Caco-2 (cell line): ENCODE data around the gene ACAA1. TPM values are rescaled to one million over a fixed set of nuclear protein-coding genes. Genes with fewer than 3 reads are reported as not detected.
A peak's percentile ranks its signal among the peaks of the same experiment; 100 is the strongest.

ENCODE experiments used
- BruUV-seq: library from RNA; stranded (reverse); fragments of 400-500 nt; replicated peaks from 2 replicates; lab custom pipeline; 2021; lab: Mats Ljungman, UMichigan
- CTCF ChIA-PET: fragments of 300-600 bp; sonication (Branson Sonifier 250); formaldehyde crosslinking; loops from one replicate; lab custom pipeline; 2022; ENCODE audit warnings: antibody characterized with exemption; lab: Charles Lee
- POLR2A ChIA-PET: fragments of 300-600 bp; sonication (Branson Sonifier 250); formaldehyde crosslinking; loops from one replicate; lab custom pipeline; 2022; ENCODE audit warnings: antibody characterized with exemption; lab: Charles Lee
- DNase-seq, 2 experiments: peaks; one replicate each; pipeline versions ENCODE4 v3.0.0 to v3.0.0-alpha.2; 2020 to 2022
- H3K27me3 ChIP-seq: replicated peaks from 2 replicates; pipeline ENCODE4 v1.6.0; 2011; ENCODE audit warnings: low read length; ENCODE audit not compliant: control insufficient read depth, insufficient read depth
- H3K36me3 ChIP-seq: 2 replicates; pipeline ENCODE4 v1.5.1; 2011; ENCODE audit warnings: low read length; ENCODE audit not compliant: control insufficient read depth, insufficient read depth
- H3K4me1 ChIP-seq: fragments of 250-450 bp; sonication (Bioruptor Pico); 2 replicates; pipeline ENCODE4 v1.5.1; 2020; ENCODE audit warnings: mild to moderate bottlenecking
- H3K4me3 ChIP-seq: 2 replicates; pipeline ENCODE4 v1.5.1; 2011; ENCODE audit warnings: low read depth, mild to moderate bottlenecking, control low read depth, low read length
- H3K9me3 ChIP-seq: fragments of 250-450 bp; sonication (Bioruptor Pico); 2 replicates; pipeline ENCODE4 v1.5.1; 2020; ENCODE audit warnings: mild to moderate bottlenecking, moderate library complexity
- H3K27ac Mint-ChIP-seq: one replicate; pipeline ENCODE4 v1.8.0; 2022; ENCODE audit warnings: mixed read lengths; ENCODE audit not compliant: unreplicated experiment
- H3K27me3 Mint-ChIP-seq: one replicate; pipeline ENCODE4 v1.8.0; 2022; ENCODE audit warnings: mixed read lengths; ENCODE audit not compliant: insufficient read depth, unreplicated experiment
- H3K36me3 Mint-ChIP-seq: one replicate; pipeline ENCODE4 v1.8.0; 2022; ENCODE audit warnings: mild to moderate bottlenecking, mixed read lengths; ENCODE audit not compliant: insufficient read depth, unreplicated experiment
- H3K4me1 Mint-ChIP-seq: one replicate; pipeline ENCODE4 v1.8.0; 2022; ENCODE audit warnings: low read depth, mixed read lengths; ENCODE audit not compliant: unreplicated experiment
- H3K4me3 Mint-ChIP-seq: one replicate; pipeline ENCODE4 v1.8.0; 2022; ENCODE audit warnings: mild to moderate bottlenecking, moderate library complexity, mixed read lengths; ENCODE audit not compliant: unreplicated experiment
- H3K9me3 Mint-ChIP-seq: one replicate; pipeline ENCODE4 v1.8.0; 2022; ENCODE audit warnings: mixed read lengths; ENCODE audit not compliant: unreplicated experiment
- CTCF ChIP-seq, 2 experiments: fragments of 200-600 bp in 1 of 2; IDR thresholded peaks; 1 replicate in 1 of 2; 2 replicates in 1 of 2; pipeline versions ENCODE4 v1.5.1 to v1.8.0; 2011 to 2022; ENCODE audit warnings: antibody characterized with exemption in 1 of 2, control low read depth in 1 of 2, inconsistent platforms in 1 of 2, low read depth in 1 of 2, low read length in 1 of 2, mild to moderate bottlenecking in 1 of 2, moderate library complexity in 1 of 2; ENCODE audit not compliant: insufficient read depth in 1 of 2, severe bottlenecking in 1 of 2, unreplicated experiment in 1 of 2
- intact Hi-C: fragments of 100-400 bp; cut with micrococcal nuclease; formaldehyde crosslinking; loops from one replicate; pipeline ENCODE4 v1.10.0; 2022; ENCODE audit not compliant: unreplicated experiment
- total RNA-seq: library from RNA; stranded (reverse); gene quantifications from 2 replicates; pipeline ENCODE4 v1.2.3, GENCODE V29; 2022

The ACAA1 gene
- total RNA-seq, 1 experiment from 2014 or later = 139 TPM

- BruUV-seq = no TSS peak
- Mint-ChIP-seq H3K27me3 (no peaks in the 10 kb centered on the region), H3K27ac (no peak overlapping the region), H3K36me3 (peaks cover 96% of the 10 kb centered on the region), H3K4me1 (peaks cover 42% of the 10 kb centered on the region), H3K9me3 (no peaks in the 10 kb centered on the region), H3K4me3 (no peak overlapping the region)
- no peaks in the 10 kb centered on the region for H3K27me3 ChIP-seq
- ChIA-PET CTCF (interaction anchor here (0.8 kb wide), 1 partner anchor 16 kb away, joined by 3 read pairs; the partner anchor contains the start of gene ACAA1), POLR2A (interaction anchor here (0.6 to 2.0 kb wide), 2 partner anchors 13 to 44 kb away, joined by 3 to 5 read pairs; partner anchors contain the start of gene OXSR1)
- no peak for TF ChIP-seq CTCF (IDR thresholded peaks at IDR 0.05; ENCODE audit: insufficient read depth in 1 of 2, low read depth in 1 of 2, low read length in 1 of 2, severe bottlenecking in 1 of 2, unreplicated experiment in 1 of 2)
- intact Hi-C loops = no loop called here
- DNase-seq = peak in 1 of 2 experiments; percentile 30
- no peak overlapping the region for H3K4me3 ChIP-seq
- peaks cover 20% of the 10 kb centered on the region for H3K4me1 ChIP-seq
- H3K36me3 ChIP-seq = peaks cover 16% of the 10 kb centered on the region
- no peaks in the 10 kb centered on the region for H3K9me3 ChIP-seq
These were observed 16.1 kb downstream of the ACAA1 start for GRCh38 chr3:38120693-38121450.

GRCh38 chr3:38119821-38120692, 16.9 kb downstream of the ACAA1 start:
- H3K36me3 ChIP-seq = peaks cover 15% of the 10 kb centered on the region
- ChIA-PET CTCF (interaction anchor here (0.5 to 0.8 kb wide), 2 partner anchors 17 to 375 kb away, joined by 3 to 5 read pairs; partner anchors contain the start of gene ACAA1), POLR2A (interaction anchor here (0.6 to 2.0 kb wide), 2 partner anchors 14 to 45 kb away, joined by 3 to 5 read pairs; partner anchors contain the start of gene OXSR1)
- H3K9me3 ChIP-seq = no peaks in the 10 kb centered on the region
- Mint-ChIP-seq H3K27me3 (no peaks in the 10 kb centered on the region), H3K9me3 (no peaks in the 10 kb centered on the region), H3K4me3 (no peak overlapping the region), H3K36me3 (peaks cover 94% of the 10 kb centered on the region), H3K4me1 (peaks cover 34% of the 10 kb centered on the region), H3K27ac (no peak overlapping the region)
- H3K27me3 ChIP-seq = no peaks in the 10 kb centered on the region
- intact Hi-C loops = no loop called here
- peaks cover 12% of the 10 kb centered on the region; the same call in 1 of the 2 replicates for H3K4me1 ChIP-seq
- BruUV-seq = no TSS peak
- no peak overlapping the region for H3K4me3 ChIP-seq
- DNase-seq = peak in 1 of 2 experiments; percentile 31
- no peak for TF ChIP-seq CTCF (IDR thresholded peaks at IDR 0.05; ENCODE audit: insufficient read depth in 1 of 2, low read depth in 1 of 2, low read length in 1 of 2, severe bottlenecking in 1 of 2, unreplicated experiment in 1 of 2)

- intact Hi-C loops = no loop called here
- no peaks in the 10 kb centered on the region for H3K9me3 Mint-ChIP-seq
- no peak overlapping the region for H3K4me3 ChIP-seq
- no TSS peak for BruUV-seq
- peaks cover 6% of the 10 kb centered on the region; the same call in 1 of the 2 replicates for H3K4me1 ChIP-seq
- peaks cover 28% of the 10 kb centered on the region for H3K4me1 Mint-ChIP-seq
- peaks cover 92% of the 10 kb centered on the region for H3K36me3 Mint-ChIP-seq
- no peaks in the 10 kb centered on the region for H3K9me3 ChIP-seq
- peaks cover 15% of the 10 kb centered on the region for H3K36me3 ChIP-seq
- DNase-seq = no peak
- TF ChIP-seq CTCF (IDR thresholded peaks at IDR 0.05; ENCODE audit: insufficient read depth in 1 of 2, low read depth in 1 of 2, low read length in 1 of 2, severe bottlenecking in 1 of 2, unreplicated experiment in 1 of 2) = no peak
- no peak overlapping the region for H3K4me3 Mint-ChIP-seq
- POLR2A ChIA-PET = interaction anchor here (1.2 to 2.0 kb wide), 2 partner anchors 14 to 46 kb away, joined by 3 to 5 read pairs; partner anchors contain the start of gene OXSR1
- no peaks in the 10 kb centered on the region for H3K27me3 ChIP-seq
- CTCF ChIA-PET = no interaction called here
- no peak overlapping the region for H3K27ac Mint-ChIP-seq
- H3K27me3 Mint-ChIP-seq = no peaks in the 10 kb centered on the region
These were observed 17.7 kb downstream of the ACAA1 start for GRCh38 chr3:38119248-38119544.
